HG03342 (cell line): ENCODE data around the gene CNOT2.

Source experiments
- ATAC-seq: cut with Tn5 transposase; IDR thresholded peaks from one replicate; pipeline ENCODE4 v1.9.1; 2021; ENCODE audit warnings: mild to moderate bottlenecking, moderate library complexity; ENCODE audit not compliant: unreplicated experiment

Gene CNOT2

DNA sequence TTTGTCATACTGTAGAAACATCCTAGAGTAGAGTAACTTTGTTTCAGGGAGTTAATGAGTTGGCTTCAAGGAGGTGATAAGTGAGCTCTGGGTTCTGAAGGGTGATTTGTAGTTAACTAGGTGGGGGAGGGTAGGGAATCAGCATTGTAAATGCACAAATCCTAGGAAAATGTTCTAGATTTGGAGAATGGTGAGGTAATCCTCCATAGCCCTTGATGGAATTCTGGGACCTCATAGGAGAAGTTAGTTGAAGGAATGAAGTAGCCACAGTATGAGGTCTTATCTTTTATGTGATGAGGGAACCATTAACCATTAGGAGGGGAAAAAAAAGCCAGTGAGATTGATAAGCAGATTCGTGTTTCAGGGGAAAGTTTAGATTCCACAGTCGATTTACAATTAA lies 8.0 kb downstream of the CNOT2 start:
- ATAC-seq: no peak

DNA sequence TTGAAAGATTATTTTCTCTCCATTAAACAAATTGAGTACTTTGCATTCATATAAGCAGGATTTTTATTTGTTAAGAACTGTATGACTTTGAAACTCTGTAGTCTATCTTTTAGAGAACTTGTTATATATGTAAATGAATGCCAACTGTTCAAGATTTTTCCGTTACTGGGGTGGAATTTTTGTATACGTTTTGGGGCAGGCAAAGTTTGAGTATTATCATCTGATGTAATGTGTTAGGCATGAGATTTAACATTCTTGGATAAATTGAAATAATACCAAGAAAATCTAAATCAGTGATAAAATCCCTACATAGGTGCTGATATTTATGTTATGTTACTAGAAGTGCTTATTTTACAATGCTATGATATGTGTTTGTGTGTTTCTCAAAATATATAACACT lies 8.4 kb downstream of the CNOT2 start:
- ATAC-seq: no peak

DNA sequence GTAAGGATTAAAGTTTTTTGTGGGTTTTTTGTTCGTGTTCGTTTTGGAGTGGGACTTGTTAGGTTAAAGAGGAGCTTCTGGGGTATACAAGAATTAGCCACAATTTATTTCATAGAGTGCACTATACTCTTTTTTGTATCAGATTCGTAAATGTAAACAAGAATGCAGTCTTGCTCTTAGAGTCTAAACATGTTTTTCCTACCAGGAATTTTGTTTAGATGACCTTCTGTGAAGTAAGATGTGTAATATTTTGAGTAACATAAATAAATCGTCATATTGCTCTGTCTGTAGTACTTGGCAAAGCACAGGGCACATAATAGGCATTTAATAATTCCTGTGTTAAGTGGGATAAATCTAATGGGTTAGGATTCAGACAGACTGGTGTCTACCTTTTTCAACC lies 9.6 kb downstream of the CNOT2 start:
- no peak for ATAC-seq

DNA sequence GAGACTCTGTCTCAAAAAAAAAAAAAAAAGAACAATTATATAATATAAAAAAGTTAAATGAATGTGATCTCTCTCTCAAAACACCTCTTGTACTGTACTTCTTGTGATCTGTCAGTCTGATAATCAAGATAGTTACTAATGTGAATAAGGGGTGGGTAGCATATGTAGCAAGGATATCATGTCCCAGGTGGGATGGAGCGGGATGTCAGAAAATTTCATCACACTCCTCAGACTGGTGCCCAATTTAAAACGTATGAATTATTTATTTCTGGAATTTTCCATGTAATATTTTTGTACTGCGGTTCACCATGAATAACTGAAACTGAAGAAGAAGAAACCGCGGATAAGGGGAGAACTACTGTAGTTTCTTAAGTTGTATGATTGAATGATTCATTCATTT lies 11.0 kb downstream of the CNOT2 start:
- ATAC-seq: no peak

DNA sequence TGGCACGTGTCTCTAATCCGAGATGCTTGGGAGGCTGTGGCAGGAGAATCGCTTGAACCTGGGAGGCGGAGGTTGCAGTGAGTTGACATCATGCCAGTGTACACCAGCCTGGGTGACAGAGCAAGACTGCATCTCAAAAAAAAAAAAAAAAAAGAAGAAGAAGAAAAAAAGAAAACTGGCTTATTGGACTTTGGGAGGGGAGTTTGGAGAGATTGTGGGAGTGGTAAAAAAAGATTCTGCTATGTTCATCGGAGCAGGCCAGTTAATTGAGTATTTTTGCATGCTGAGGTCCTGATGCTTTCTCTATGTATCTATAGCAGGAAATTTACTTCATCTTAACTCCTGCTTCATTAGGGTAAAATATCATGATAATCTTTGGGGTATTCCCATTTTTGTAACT lies 11.6 kb downstream of the CNOT2 start:
- ATAC-seq: no peak

DNA sequence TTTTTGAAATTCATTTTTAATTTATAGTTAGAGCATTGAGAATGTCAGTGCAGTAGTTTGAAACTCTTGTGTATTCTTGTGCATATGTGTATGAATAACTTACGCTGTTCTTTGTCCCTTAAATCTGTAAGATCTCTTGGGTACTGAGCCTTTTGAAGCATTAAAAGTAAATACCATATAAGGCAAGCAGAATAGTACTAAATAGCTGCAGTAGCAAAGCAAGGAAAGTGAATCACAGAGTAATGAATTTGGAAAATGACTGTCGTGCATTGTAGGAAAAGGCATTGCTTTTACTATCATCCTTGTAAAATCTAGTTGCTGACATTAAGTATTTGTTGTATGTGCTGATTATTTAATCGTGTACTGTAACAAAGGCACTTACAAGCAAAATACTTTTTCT lies 12.1 kb downstream of the CNOT2 start:
- no peak for ATAC-seq

DNA sequence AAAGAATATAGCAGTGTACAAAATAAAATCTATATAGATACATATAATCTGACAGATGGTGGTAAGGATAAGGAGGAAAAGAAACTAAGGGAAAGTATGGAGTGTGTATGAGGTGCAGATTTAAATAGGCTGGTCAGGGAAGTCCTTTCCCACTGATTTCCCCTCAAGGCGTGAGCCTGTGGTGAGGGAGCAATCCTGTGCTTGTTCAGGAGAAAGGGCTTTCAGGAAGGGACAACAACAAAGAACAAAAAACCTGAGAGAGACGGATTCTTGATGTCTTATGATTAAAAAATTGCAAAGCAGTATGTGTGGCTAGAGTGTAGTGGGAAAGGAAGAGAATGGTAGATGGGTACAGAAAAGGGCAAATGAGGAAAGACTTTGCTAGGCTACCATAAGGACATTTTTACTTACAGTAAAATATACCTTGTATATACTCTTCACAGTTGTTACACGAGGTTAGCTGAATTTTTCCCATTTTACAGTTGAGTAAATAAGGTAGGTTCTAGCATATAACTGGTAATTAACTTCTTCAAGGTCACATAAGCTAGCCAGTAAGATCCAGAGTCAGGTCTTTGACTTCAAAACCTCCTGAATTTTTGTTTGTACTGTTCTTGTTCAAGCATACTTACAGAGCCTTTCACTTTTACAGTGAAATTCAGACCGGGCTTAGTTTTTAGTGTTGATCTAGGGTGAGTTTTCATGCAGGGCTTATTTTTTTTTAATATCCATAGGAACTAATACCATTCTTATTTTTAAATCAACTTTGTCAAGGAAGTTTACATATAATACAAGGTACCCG lies 15.6 kb downstream of the CNOT2 start:
- ATAC-seq: no peak

DNA sequence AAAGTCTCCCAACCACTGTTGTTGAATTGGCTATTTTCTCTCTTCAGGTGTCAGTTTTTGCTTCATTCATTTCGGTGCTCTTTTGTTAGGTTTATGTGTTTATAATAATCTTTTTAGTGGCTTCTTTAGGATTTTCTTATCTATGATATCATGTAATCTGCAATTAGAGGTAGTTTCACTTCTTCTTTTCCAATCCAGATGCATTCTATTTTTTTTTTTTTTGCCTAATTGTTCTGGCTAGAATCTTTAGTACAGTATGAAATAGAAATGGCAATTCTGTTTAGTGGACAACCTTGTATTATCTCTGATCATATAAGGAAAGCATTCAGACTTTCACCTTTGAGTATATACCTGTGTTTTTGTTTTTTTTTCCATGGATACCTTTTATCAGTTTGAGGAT lies 17.4 kb downstream of the CNOT2 start:
- peak; percentile 46 for ATAC-seq

DNA sequence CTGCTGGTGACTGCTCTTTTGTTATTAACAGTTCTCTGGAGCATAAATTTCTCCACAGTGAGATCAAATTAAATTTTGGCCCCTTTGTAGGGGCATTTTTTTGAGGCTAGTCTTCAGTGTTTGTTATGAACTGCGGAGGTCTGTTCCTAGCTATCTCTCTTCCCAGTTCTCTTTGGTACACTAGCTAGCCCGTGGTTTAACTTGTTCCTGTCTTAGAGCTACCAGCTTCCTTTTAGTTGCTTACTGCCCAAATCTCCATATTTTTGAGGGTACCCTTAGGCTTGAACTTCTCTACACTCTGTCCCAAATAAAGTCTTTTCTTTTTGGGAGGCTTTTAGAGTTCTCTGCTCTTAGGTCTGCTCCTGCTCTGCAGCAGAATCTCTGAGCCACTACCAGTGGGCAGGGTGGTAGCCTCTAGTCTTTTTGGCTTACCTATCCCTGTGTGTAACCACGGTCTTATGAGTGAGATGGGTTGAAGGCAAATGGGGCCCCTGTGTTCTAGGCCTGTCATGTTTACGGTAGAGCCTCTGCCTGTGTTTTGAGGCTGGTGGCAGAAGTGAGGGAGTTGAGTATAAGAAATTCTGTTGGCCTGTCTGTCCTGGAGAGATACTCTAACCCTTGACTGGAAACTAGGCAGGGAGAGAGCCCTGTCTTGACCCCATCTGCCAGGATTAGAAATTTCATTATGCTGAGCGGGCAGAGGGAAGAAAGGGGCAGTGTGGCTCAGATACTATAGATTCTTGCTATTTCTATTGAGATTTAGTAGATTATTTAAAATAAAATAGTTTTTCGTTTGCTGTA lies 21.0 kb downstream of the CNOT2 start:
- no peak for ATAC-seq

DNA sequence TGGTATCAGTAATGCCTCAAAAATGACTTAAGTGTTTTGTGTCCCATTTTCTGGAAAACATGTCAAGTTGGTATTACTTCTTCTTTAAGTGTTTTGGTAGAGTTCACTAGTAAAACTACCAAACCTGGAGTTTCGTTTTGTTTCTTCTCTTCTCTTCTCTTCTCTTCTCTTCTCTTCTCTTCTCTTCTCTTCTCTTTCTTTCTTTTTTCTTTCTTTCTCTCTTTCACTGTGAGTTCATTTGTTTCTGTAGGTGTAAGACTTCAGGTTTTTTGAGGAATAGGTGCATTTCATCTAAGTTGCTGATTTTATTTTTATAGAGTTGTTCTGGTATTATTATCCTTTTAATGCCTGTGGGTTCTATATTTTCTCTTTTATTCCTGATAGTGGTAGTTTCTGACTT lies 21.9 kb downstream of the CNOT2 start:
- no peak for ATAC-seq

DNA sequence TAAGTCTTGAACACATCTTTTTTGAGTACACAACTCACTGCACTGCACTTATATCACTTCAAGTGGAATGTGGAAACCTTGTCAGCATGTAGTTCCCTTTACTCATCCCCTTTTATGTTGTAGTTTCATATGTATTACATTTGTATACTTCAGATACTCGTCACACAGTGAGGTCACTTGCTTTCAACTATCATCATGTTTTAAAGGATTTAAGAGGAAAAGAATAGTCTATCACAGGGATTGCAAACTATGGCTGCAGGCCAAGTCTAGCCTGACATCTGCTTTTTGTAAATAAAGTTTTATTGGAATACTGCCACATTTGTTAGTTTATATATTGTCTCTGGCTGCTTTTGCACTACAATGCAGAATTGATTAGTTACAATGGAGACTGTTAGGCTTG lies 24.3 kb downstream of the CNOT2 start:
- no peak for ATAC-seq

DNA sequence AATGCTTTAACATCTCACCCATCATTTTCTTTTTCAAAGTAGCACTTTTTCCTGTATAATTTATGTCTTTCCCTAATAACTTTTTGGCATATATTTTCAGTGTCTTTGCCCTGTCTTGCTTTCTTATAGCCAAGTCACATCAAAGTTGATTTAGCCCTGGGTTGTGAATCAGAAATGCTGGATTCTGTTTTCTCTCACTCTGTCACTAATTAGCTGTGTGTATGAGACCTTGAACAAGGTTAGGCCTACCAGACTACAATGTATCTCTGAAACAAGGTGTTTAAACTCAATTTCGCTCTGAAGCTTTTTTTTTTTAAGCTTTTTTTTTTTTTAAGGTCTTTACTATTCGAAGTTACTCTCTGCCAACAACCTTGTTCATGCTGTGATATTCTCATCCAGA lies 25.7 kb downstream of the CNOT2 start:
- no peak for ATAC-seq

DNA sequence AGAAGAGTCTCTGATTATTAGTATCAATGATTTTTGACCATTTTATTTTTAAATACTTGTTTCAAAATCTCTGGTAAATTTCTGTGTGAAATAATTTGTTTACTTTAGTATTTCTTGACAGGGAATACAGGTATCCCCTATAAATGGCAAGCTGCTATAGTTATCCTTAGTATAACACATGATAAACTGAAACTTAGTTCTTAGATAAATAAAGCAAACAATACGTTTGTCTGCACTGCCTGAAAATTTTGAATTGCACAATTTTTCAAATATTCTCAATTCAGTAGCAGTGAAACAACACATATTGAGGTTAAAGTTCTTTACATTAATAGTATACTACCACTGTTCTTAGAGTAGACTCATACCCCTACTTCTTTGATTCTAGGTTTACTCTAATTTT lies 26.9 kb downstream of the CNOT2 start:
- no peak for ATAC-seq

DNA sequence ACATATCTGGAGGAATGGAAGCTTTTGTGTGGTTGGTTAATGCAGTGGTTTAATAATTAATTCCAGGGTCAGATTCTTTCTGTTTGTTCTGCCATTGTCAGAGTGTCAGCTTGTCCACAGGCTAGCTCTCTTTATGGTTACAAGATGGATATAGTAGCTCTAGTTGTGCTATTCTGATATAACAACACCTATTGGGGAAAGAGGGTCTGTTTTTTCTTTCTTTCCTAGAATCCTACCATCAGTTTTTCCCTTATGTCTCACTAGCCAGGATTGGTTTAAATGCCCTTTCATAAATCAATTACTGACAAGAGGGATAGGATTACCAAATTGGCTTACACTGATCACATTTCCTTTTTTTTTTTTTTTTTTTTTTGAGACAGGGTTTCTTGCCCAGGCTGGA lies 27.8 kb downstream of the CNOT2 start:
- ATAC-seq: no peak

DNA sequence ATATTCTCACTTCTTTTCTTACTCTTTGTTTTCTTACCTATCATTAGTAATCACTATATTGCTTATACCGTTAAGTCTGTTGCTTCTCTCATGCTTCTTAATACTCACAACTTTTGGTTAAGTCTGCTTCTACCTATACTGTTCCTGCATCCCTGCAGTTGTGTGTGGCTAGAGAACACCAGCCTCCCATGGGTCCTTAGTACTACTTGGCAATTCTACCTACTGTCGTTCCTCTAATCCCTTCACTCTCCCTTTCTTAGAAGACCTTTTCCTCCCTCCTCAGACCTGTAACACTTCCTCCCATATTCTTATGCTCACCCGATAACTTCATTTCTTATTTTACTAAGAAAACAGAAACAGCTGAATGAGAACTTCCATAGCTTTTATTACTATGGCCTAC lies 29.3 kb downstream of the CNOT2 start:
- no peak for ATAC-seq

DNA sequence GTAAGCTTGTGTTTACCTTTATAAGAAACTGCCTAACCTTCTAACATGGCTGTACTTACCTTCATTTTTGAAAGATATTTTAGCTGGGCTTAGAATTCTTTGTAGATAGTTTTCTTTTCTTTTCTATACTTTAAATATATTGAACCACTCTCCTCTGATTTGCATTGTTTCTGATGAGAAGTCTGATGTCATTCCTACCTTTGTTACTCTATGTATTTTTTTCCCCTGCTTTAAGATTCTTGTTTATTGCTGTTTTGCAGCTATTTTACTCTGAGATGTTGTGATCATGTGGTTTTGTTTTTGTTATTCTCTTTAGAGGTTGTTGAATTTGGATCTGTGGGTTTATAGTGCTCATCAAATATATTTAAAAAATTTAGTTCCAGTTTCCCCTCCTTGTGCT lies 31.8 kb downstream of the CNOT2 start:
- no peak for ATAC-seq

DNA sequence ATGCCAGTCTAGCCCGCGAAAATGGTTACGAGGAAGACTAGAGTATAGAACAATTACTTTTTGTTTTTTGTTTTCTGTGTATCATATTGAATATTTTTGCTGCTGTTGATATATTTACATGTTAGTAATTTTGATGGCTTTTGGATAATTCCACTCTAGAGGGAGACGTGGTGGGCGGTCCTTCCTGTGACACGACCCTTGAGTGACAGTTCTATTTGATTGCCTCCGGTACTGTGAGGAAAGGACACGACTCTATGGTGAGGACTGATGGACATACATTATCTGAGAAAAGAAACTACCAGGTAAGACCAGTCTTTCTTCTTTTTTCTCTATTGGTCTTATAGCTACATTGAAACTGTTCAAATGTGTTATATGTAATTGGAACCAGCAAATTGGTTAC lies 34.7 kb downstream of the CNOT2 start:
- no peak for ATAC-seq

DNA sequence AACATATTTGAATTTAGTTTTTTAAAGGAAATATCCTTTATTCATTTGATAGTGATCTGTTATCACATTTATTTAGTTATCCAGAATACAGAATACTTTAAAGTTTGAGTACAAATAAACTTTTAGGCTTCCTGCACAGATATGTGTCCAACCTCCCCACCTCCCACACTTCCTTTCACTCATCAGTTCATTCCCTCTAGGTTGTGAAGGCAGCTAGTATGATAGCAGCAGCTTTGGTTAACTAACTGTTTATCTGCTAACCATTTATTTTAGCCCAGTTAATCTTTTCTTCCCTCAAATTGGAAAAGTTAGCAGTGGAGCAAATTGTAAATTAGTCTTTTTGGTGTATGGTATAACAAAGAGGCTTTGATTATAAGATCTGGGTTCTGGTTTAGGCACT lies 35.7 kb downstream of the CNOT2 start:
- ATAC-seq: no peak

DNA sequence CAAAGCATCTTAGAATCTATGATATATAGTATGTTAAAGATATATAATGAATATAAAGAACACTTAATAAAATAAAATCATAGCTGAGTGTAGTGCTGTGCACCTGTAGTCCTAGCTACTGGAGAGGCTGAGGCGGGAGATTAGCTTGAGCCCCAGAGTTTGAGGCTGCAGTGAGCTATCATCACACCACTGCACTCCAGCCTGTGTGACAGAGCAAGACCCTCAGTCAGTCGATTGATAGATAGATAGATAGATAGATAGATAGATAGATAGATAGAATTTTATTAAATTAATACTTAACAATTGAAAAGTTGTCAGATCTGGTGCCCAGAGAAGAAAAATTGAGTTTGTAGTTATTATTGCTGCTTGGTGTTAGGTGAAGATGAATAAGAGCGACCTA lies 40.0 kb downstream of the CNOT2 start:
- ATAC-seq: no peak

DNA sequence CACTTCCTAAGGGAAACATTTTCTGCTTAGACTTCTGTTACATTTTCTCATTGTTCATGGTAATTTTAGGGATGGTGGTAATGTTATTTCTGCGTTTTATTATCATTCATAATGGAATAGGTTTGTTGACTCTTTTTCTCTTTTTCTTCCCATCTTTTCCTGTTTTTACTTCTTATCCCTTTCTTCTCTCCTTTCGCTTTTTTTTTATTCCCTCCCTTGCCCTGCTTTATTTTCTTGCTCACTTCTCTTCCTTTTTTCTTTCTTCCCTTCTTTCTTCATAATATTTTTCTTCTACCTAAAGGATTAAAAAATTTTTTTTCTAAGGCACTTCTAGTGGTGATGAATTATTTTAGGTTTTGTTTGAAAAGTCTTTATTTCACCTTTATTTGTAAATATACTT lies 45.6 kb downstream of the CNOT2 start:
- ATAC-seq: no peak

DNA sequence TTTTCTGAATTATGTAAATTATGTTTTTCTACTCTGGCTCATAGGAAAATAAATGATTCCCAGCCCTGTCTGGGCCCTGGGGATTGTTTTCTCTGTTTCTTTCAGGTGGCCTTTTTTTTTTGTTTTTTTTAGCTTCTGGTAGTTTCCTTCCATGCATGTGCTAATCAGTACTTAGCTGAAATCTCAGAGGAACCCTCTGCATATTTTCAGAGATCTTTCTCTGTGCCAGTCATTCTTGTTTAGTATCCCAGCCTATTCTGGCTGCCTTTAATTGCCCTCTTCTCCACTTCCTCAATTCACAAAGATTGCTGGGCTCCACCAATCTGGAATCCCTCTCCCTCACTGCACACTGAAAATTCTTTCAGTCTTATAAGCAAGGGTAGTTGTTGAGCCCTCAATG lies 46.9 kb downstream of the CNOT2 start:
- ATAC-seq: no peak

DNA sequence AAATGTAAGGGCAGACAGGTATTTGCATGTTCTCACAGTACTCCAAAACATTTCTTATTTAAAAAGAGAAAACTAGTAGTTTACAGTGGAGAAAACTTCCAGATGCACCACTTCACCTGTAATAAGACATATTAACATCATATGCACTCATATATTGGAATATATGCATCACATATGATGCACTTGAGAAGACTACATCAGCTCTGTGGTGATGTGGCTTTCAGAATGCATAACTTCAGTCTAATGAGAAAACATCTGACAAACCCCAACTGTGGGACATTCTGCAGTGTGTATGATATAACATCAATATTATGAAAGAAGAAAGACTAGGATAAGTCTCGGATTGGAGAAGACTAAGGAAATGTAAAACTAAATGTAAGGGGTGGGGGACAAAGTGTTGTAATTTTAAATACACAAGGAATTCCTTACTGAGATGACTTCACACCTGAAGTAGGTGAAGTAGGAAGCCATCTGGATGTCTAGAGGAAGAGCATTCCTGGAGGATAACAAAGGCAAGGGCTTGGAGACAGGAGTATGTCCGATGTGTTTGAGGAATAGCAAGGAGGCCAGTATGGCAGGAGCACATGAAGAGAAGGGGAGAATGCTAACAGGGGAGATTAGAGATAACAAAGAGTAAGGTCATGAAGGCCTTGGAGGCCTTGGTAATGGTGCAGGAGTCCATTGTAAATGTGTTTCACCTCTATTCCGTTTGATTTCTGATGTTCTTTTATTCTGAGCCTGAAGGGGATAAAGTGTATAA lies 49.0 kb downstream of the CNOT2 start:
- no peak for ATAC-seq
